CD4-positive, alpha-beta T cell treated with Interleukin-6 for 4 hours (primary cell): Measurements from ENCODE around the gene PLEKHG4B.
"Not testable (repeated sequence)": the region's sequence is repeated elsewhere in the genome, so short reads cannot be mapped to it uniquely, and the experiment has no call there.

Experiments
- DNase-seq: peaks from one replicate; pipeline ENCODE4 v3.0.0-alpha.2; 2020; ENCODE audit warnings: mixed read lengths

Gene PLEKHG4B

GRCh38 chr5:191036-191948 lies 99.3 kb downstream of the PLEKHG4B start, which contains the start of gene LRRC14B:
Gene LRRC14B (plus strand): TSS chr5:191495. CDS start chr5:191539, 44 bp downstream.
- DNase-seq, result peak; percentile 33

- DNase-seq, result no peak
Measured at GRCh38 chr5:191949-192690, 100.2 kb downstream of the PLEKHG4B start.

GRCh38 chr5:192691-192969 lies 100.7 kb downstream of the PLEKHG4B start:
- no peak for DNase-seq

GRCh38 chr5:192970-193831 lies 101.2 kb downstream of the PLEKHG4B start:
- no peak for DNase-seq

- no peak for DNase-seq
Measured at GRCh38 chr5:194102-194501, 102.1 kb downstream of the PLEKHG4B start.

- DNase-seq, result no peak
Measured at GRCh38 chr5:194603-195209, 102.7 kb downstream of the PLEKHG4B start.

GRCh38 chr5:195401-196160 lies 103.6 kb downstream of the PLEKHG4B start:
- no peak for DNase-seq

GRCh38 chr5:196350-196749 lies 104.4 kb downstream of the PLEKHG4B start:
- no peak for DNase-seq

GRCh38 chr5:197031-197430 lies 105.1 kb downstream of the PLEKHG4B start:
- not testable (repeated sequence) for DNase-seq

- DNase-seq, result no peak
Measured at GRCh38 chr5:197892-198489, 106.0 kb downstream of the PLEKHG4B start.

- DNase-seq, result no peak
Measured at GRCh38 chr5:198516-199196, 106.7 kb downstream of the PLEKHG4B start.

- no peak for DNase-seq
Measured at GRCh38 chr5:199197-199949, 107.4 kb downstream of the PLEKHG4B start.

GRCh38 chr5:199950-200645 lies 108.1 kb downstream of the PLEKHG4B start:
- DNase-seq, result no peak

- DNase-seq, result no peak
Measured at GRCh38 chr5:200985-201384, 109.0 kb downstream of the PLEKHG4B start.

GRCh38 chr5:201672-202071 lies 109.7 kb downstream of the PLEKHG4B start:
- no peak for DNase-seq

- no peak for DNase-seq
Measured at GRCh38 chr5:203246-203930, 111.4 kb downstream of the PLEKHG4B start.

- DNase-seq, result no peak
Measured at GRCh38 chr5:204001-204400, 112.0 kb downstream of the PLEKHG4B start.

- no peak for DNase-seq
Measured at GRCh38 chr5:204462-204861, 112.5 kb downstream of the PLEKHG4B start.
